Smooth muscle cell (in vitro differentiated cells): Measurements from ENCODE around the gene VTA1. TPM values are rescaled to one million over a fixed set of nuclear protein-coding genes. Genes with fewer than 3 reads are reported as not detected.

ENCODE experiments used
- DNase-seq: peaks from one replicate; lab custom pipeline; 2025; ENCODE audit not compliant: unreplicated experiment; lab: John Stamatoyannopoulos, UW
- H2AFZ ChIP-seq: fragments of 200-600 bp; sonication (generic); 2 replicates; pipeline ENCODE4 v1.6.0; 2016; ENCODE audit warnings: antibody characterized with exemption, low read depth, mild to moderate bottlenecking
- H3F3A ChIP-seq: fragments of 200-600 bp; sonication (generic); 2 replicates; pipeline ENCODE4 v1.6.0; 2017; ENCODE audit warnings: antibody characterized with exemption, low read depth
- H3K27ac ChIP-seq: fragments of 200-600 bp; sonication (generic); 2 replicates; pipeline ENCODE4 v1.5.1; 2016; ENCODE audit warnings: low read depth, mild to moderate bottlenecking
- H3K27me3 ChIP-seq: fragments of 200-600 bp; sonication (generic); 2 replicates; pipeline ENCODE4 v1.6.1; 2016; ENCODE audit warnings: low read depth, mild to moderate bottlenecking
- H3K36me3 ChIP-seq: fragments of 200-600 bp; sonication (generic); 2 replicates; pipeline ENCODE4 v1.5.1; 2016; ENCODE audit warnings: low read depth
- H3K4me1 ChIP-seq: fragments of 200-600 bp; sonication (generic); 2 replicates; pipeline ENCODE4 v1.5.1; 2016; ENCODE audit warnings: low read depth
- H3K4me2 ChIP-seq: fragments of 200-600 bp; sonication (generic); 2 replicates; pipeline ENCODE4 v1.6.0; 2016; ENCODE audit warnings: mild to moderate bottlenecking
- H3K4me3 ChIP-seq: fragments of 200-600 bp; sonication (generic); 2 replicates; pipeline ENCODE4 v1.5.1; 2016; ENCODE audit warnings: mild to moderate bottlenecking
- H3K79me2 ChIP-seq: fragments of 200-600 bp; sonication (generic); 2 replicates; pipeline ENCODE4 v1.6.0; 2016; ENCODE audit warnings: low read depth, mild to moderate bottlenecking
- H3K9ac ChIP-seq: fragments of 200-600 bp; sonication (generic); 2 replicates; pipeline ENCODE4 v1.6.0; 2016; ENCODE audit warnings: low read depth
- H3K9me3 ChIP-seq: fragments of 200-600 bp; sonication (generic); replicated peaks from 2 replicates; pipeline ENCODE4 v1.5.1; 2016; ENCODE audit warnings: low read depth
- H4K20me1 ChIP-seq: fragments of 200-600 bp; sonication (generic); 2 replicates; pipeline ENCODE4 v1.6.0; 2016; ENCODE audit warnings: low read depth
- WGBS: methylation state at CpG from one replicate; pipeline ENCODE4 v1.1.7; 2016; ENCODE audit warnings: low lambda C conversion rate; 5-methylcytosine and 5-hydroxymethylcytosine counted together
- polyA plus RNA-seq: library from polyadenylated mRNA; unstranded; fragments of >200 nt; fragmentation: Nextera tagmentation; extraction: Ambion mirVana; gene quantifications from 2 replicates; pipeline ENCODE4 v1.2.1, GENCODE V29; 2016
- total RNA-seq: library from RNA; depleted of rRNA; stranded (reverse); fragments of >200 nt; gene quantifications from 2 replicates; pipeline ENCODE4 v1.2.3, GENCODE V29; 2014
- TF ChIP-seq, protein P1 (sequence below): fragments of 200-600 bp; sonication (generic); IDR thresholded peaks from 2 replicates; pipeline ENCODE4 v1.5.1; 2017; ENCODE audit warnings: borderline replicate concordance, mild to moderate bottlenecking, antibody characterized with exemption; ENCODE audit not compliant: insufficient read depth, poor library complexity, severe bottlenecking

The VTA1 gene
- total and polyA plus RNA-seq, 2 experiments from 2014 or later = 58.5 to 94.1 TPM

DNA sequence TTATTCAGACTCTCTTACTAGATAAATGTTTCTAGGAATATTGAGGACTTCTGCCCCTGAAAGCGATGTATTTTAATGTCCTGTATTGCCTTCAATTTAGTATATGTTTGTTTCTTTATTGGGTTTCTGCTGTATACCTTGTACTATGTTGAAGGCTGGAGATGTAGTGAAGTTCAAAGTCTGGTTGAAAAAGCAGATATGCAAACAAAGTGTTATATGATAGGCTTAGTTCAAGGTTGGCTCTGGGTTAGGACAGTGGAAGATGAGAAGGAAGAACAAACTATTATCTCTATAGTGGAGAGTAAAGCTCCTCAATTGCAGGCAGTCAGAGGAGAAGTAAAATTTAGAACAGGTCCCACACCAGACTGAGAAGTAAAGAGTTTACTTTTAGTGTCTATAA, 118.4 kb downstream of the VTA1 start:
- H3K4me1 ChIP-seq = no peaks in the 10 kb centered on the region
- no peak overlapping the region for H3K4me3 ChIP-seq
- H3K9me3 ChIP-seq = no peaks in the 10 kb centered on the region
- no peaks in the 10 kb centered on the region for H4K20me1 ChIP-seq
- H2AFZ ChIP-seq = no peak overlapping the region
- H3K36me3 ChIP-seq = no peaks in the 10 kb centered on the region
- DNase-seq = no peak
- H3K9ac ChIP-seq = no peak overlapping the region
- 87% methylated on average over 1 of the region's 1 CpG for whole genome bisulfite sequencing
- TF ChIP-seq, protein P1, sequence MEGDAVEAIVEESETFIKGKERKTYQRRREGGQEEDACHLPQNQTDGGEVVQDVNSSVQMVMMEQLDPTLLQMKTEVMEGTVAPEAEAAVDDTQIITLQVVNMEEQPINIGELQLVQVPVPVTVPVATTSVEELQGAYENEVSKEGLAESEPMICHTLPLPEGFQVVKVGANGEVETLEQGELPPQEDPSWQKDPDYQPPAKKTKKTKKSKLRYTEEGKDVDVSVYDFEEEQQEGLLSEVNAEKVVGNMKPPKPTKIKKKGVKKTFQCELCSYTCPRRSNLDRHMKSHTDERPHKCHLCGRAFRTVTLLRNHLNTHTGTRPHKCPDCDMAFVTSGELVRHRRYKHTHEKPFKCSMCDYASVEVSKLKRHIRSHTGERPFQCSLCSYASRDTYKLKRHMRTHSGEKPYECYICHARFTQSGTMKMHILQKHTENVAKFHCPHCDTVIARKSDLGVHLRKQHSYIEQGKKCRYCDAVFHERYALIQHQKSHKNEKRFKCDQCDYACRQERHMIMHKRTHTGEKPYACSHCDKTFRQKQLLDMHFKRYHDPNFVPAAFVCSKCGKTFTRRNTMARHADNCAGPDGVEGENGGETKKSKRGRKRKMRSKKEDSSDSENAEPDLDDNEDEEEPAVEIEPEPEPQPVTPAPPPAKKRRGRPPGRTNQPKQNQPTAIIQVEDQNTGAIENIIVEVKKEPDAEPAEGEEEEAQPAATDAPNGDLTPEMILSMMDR = no peak
- H3K27me3 ChIP-seq = no peaks in the 10 kb centered on the region
- no peak overlapping the region for H3K27ac ChIP-seq
- no peaks in the 10 kb centered on the region for H3F3A ChIP-seq
- no peak overlapping the region for H3K4me2 ChIP-seq
- H3K79me2 ChIP-seq = no peaks in the 10 kb centered on the region

DNA sequence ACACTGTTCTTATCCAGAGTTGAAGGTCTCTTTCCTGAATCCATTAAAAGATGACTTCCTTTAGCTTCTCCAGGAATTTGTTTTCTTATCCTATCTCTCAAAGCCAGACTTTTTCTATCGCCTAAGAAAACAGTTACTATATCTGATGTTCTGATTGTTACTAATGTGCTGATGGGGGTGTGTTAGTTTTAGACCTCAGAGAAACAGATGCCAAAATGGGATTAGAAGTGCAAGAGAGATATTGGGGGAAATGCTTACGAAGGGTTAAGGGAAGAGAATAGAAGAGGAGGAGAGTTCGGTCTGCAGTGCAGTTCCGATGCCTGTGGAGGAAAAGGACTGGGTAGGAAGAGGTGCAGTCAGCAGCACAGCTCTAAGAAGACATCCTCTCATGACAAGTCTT, 119.0 kb downstream of the VTA1 start:
- Histone ChIP-seq H3K4me2 (no peak overlapping the region), H3K79me2 (no peaks in the 10 kb centered on the region), H3K27ac (no peak overlapping the region), H3K27me3 (no peaks in the 10 kb centered on the region), H3K4me1 (no peaks in the 10 kb centered on the region), H2AFZ (no peak overlapping the region), H3K9ac (no peak overlapping the region), H4K20me1 (no peaks in the 10 kb centered on the region), H3K4me3 (no peak overlapping the region), H3K9me3 (no peaks in the 10 kb centered on the region), H3K36me3 (no peaks in the 10 kb centered on the region), H3F3A (no peaks in the 10 kb centered on the region)
- DNase-seq = no peak
- TF ChIP-seq, protein P1 = no peak
- 65% methylated on average over 4 of the region's 4 CpGs for WGBS

DNA sequence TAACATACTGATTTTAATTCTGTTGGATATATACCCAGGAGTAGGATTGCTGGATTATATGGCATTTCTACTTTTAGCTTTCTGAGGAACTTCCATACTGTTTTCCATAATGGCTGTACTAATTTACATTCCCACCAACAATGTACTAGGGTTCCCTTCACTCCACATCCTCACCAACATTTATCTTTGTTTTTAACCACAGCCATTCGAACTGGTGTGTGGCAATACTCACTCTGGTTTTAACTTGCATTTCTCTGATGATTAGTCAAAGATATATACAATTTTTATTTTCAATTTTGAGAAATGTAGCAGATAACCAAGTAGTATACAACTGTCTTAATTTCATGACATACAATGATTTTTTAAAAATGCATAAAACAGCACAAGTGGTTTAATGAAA, 124.4 kb downstream of the VTA1 start:
- no peak for DNase-seq
- H3K79me2 ChIP-seq = no peaks in the 10 kb centered on the region
- H3F3A ChIP-seq = peaks cover 10% of the 10 kb centered on the region
- TF ChIP-seq, protein P1 = no peak
- H4K20me1 ChIP-seq = no peaks in the 10 kb centered on the region
- H3K27ac ChIP-seq = no peak overlapping the region
- H3K27me3 ChIP-seq = no peaks in the 10 kb centered on the region
- no peak overlapping the region for H3K4me3 ChIP-seq
- 26% methylated on average over 1 of the region's 1 CpG for WGBS
- no peaks in the 10 kb centered on the region for H3K4me1 ChIP-seq
- H3K9ac ChIP-seq = no peak overlapping the region
- H2AFZ ChIP-seq = no peak overlapping the region
- no peaks in the 10 kb centered on the region for H3K36me3 ChIP-seq
- no peaks in the 10 kb centered on the region for H3K9me3 ChIP-seq
- no peak overlapping the region for H3K4me2 ChIP-seq

Other genes starting within 250 kb of the VTA1 start
- not detected in 2 replicates for gene GJE1, start 14.3 kb upstream of the VTA1 start, total RNA-seq
- gene GJE1, start 14.3 kb upstream of the VTA1 start, polyA plus RNA-seq = not detected in 2 replicates
- not detected in 2 replicates for gene NMBR, start 141 bp upstream of the VTA1 start, total RNA-seq
- not detected in 2 replicates for gene NMBR, start 141 bp upstream of the VTA1 start, polyA plus RNA-seq
- 11.3 and 14.2 TPM in 2 replicates for gene ADGRG6, start 154.7 kb downstream of the VTA1 start, total RNA-seq
- gene ADGRG6, start 154.7 kb downstream of the VTA1 start, polyA plus RNA-seq = 0.77 and 3.9 TPM in 2 replicates